ENCODE measurements around the gene CEL. TPM values are rescaled to one million over a fixed set of nuclear protein-coding genes. Genes with fewer than 3 reads are reported as not detected.

CEL gene
- total RNA-seq, 1 experiment from 2014 or later = 0.19 TPM

DNA sequence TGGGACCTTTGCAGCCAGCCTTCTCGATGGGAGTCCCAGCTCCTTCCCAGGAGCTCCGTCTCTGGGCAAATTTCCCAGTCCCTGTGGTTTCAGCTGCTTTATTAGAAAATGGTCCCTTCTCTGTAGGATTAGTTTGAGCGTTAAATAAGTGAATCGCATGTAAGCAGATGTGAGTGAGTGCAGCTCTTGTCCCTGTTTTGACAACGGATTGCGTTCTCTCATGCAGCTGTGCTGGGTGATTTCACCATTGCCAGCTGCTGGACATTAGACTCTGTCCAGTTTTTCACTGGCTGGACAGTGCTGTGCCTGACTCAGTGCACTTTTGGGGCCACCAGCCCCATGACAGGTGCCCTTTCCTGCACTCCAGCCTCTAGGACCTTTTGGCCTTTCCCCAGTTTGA lies 11.6 kb upstream of the CEL start:
- Histone ChIP-seq H3K4me1 (ENCODE audit: low read length) (no peaks in the 10 kb centered on the region), H3K79me2 (ENCODE audit: low read length) (no peaks in the 10 kb centered on the region; the same call in 1 of the 2 replicates), H3K27ac (ENCODE audit: low read length) (no peak overlapping the region), H3K4me3 (ENCODE audit: low read length) (no peak overlapping the region), H2AFZ (ENCODE audit: low read length) (no peak overlapping the region), H3K9ac (ENCODE audit: low read length) (no peak overlapping the region), H4K20me1 (ENCODE audit: insufficient read depth, low read depth, low read length) (0 out of 2 replicates have a peak, but pooled peaks cover 4% of the 10 kb centered on the region), H3K36me3 (ENCODE audit: insufficient read depth, low read length) (peaks cover 4% of the 10 kb centered on the region; the same call in 1 of the 2 replicates), H3K4me2 (ENCODE audit: low read depth, low read length, poor library complexity, severe bottlenecking) (no peak overlapping the region), H3K9me2 (replicated peaks; ENCODE audit: insufficient read depth, low read length) (no peaks in the 10 kb centered on the region), H3K27me3 (ENCODE audit: low read length) (no peaks in the 10 kb centered on the region), H3K9me3 (ENCODE audit: low read length) (no peaks in the 10 kb centered on the region)
- no peak for DNase-seq

DNA sequence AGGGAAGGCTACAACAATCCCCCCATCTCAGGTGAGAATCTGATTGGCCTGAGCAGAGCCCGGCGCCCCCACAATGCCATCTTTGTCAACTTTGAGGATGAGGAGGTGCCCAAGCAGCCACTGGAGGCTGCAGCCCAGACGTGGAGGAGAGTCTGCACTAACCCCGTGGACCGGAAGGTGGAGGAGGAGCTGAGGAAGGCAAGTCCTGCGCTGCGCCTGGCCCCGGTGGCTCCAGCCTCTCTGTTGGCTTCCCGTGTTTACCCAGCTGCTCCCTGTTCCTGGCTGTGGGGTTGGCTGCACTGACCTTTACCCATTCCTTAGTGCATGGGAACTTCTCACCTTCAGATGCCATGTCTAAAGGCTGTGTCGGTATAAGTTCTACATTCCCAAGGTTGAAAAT lies 11.0 kb upstream of the CEL start:
- Histone ChIP-seq H3K9me3 (ENCODE audit: low read length) (no peaks in the 10 kb centered on the region), H3K36me3 (ENCODE audit: insufficient read depth, low read length) (peaks cover 4% of the 10 kb centered on the region; the same call in 1 of the 2 replicates), H3K9ac (ENCODE audit: low read length) (no peak overlapping the region)

DNA sequence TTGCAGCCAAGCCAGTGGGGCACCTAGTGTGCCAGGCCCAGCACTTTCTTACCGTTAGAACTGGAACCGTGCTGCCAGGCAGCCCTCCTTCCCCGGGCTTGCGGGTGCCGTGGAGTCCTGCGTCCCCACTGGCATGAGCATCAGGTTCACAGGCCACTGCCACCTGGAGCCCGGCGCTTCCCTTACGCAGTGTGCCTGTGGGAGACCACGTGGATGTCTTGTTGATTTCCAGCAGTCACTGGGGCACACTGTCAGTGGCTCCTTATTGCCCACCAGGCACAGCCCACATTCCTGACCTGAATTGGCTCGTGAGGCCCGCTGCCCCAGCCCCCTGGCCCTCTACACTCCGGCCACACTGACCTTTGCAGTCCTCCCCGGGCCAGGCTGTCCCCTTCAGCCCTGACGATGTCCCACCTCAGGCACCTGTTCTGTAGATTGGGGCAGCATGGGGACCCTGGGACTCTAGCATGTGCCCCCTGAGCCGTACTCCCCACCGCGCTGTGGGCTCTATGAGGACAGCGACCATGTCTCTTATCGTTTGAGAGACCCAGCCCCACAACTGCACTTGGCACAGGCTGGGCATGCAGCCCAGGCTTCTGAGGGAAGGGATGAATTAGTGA lies 10.4 kb upstream of the CEL start:
- Histone ChIP-seq H3K27ac (ENCODE audit: low read length) (no peak overlapping the region), H3K4me3 (ENCODE audit: low read length) (no peak overlapping the region), H2AFZ (ENCODE audit: low read length) (no peak overlapping the region), H3K4me1 (ENCODE audit: low read length) (no peaks in the 10 kb centered on the region), H4K20me1 (ENCODE audit: insufficient read depth, low read depth, low read length) (0 out of 2 replicates have a peak, but pooled peaks cover 4% of the 10 kb centered on the region), H3K4me2 (ENCODE audit: low read depth, low read length, poor library complexity, severe bottlenecking) (no peak overlapping the region), H3K27me3 (ENCODE audit: low read length) (no peaks in the 10 kb centered on the region), H3K9ac (ENCODE audit: low read length) (no peak overlapping the region), H3K79me2 (ENCODE audit: low read length) (no peaks in the 10 kb centered on the region; the same call in 1 of the 2 replicates), H3K36me3 (ENCODE audit: insufficient read depth, low read length) (peaks cover 4% of the 10 kb centered on the region; the same call in 1 of the 2 replicates), H3K9me3 (ENCODE audit: low read length) (no peaks in the 10 kb centered on the region), H3K9me2 (replicated peaks; ENCODE audit: insufficient read depth, low read length) (no peaks in the 10 kb centered on the region)
- DNase-seq = no peak

More for the DNA sequence above, 11.0 kb upstream of the CEL start:
- no peak overlapping the region for H3K4me2 ChIP-seq (ENCODE audit: low read depth, low read length, poor library complexity, severe bottlenecking)
- H3K4me3 ChIP-seq (ENCODE audit: low read length) = no peak overlapping the region
- no peaks in the 10 kb centered on the region for H3K9me2 ChIP-seq (replicated peaks; ENCODE audit: insufficient read depth, low read length)
- H2AFZ ChIP-seq (ENCODE audit: low read length) = no peak overlapping the region
- no peak for DNase-seq
- H3K4me1 ChIP-seq (ENCODE audit: low read length) = no peaks in the 10 kb centered on the region
- no peaks in the 10 kb centered on the region for H3K27me3 ChIP-seq (ENCODE audit: low read length)
- H3K27ac ChIP-seq (ENCODE audit: low read length) = no peak overlapping the region
- H3K79me2 ChIP-seq (ENCODE audit: low read length) = no peaks in the 10 kb centered on the region; the same call in 1 of the 2 replicates
- H4K20me1 ChIP-seq (ENCODE audit: insufficient read depth, low read depth, low read length) = 0 out of 2 replicates have a peak, but pooled peaks cover 4% of the 10 kb centered on the region

DNA sequence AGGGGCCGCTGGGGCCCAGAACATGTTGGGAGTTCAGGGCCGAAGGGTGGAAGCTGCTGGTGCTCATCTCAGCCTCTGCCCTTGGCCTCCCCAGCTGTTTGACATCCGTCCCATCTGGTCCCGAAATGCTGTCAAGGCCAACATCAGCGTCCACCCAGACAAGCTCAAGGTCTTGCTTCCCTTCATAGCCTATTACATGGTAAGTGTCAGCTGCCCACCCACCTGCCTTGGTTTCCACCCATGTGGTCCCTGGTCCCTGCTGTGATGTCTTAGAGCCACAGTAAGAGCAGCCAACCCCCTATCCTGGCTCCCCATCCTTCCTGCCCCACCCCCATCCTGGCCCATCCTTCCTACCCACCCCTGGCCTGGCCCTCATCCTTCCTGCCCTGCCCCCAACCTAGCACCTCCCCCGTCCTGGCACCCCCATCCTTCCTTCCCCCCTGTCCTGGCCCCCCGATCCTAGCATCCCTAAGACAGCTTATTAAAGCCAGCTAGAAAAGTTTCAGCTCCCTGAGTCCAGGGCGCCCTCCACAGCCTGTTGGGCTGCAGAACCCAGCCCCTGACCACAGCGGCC lies 9.7 kb upstream of the CEL start:
- Histone ChIP-seq H3K4me2 (ENCODE audit: low read depth, low read length, poor library complexity, severe bottlenecking) (no peak overlapping the region), H3K4me1 (ENCODE audit: low read length) (no peaks in the 10 kb centered on the region), H4K20me1 (ENCODE audit: insufficient read depth, low read depth, low read length) (0 out of 2 replicates have a peak, but pooled peaks cover 4% of the 10 kb centered on the region), H3K27me3 (ENCODE audit: low read length) (no peaks in the 10 kb centered on the region), H3K27ac (ENCODE audit: low read length) (no peak overlapping the region), H3K4me3 (ENCODE audit: low read length) (no peak overlapping the region), H3K9me3 (ENCODE audit: low read length) (no peaks in the 10 kb centered on the region), H3K9me2 (replicated peaks; ENCODE audit: insufficient read depth, low read length) (no peaks in the 10 kb centered on the region), H2AFZ (ENCODE audit: low read length) (no peak overlapping the region), H3K79me2 (ENCODE audit: low read length) (no peaks in the 10 kb centered on the region; the same call in 1 of the 2 replicates), H3K36me3 (ENCODE audit: insufficient read depth, low read length) (peaks cover 4% of the 10 kb centered on the region; the same call in 1 of the 2 replicates), H3K9ac (ENCODE audit: low read length) (no peak overlapping the region)
- DNase-seq = no peak

DNA sequence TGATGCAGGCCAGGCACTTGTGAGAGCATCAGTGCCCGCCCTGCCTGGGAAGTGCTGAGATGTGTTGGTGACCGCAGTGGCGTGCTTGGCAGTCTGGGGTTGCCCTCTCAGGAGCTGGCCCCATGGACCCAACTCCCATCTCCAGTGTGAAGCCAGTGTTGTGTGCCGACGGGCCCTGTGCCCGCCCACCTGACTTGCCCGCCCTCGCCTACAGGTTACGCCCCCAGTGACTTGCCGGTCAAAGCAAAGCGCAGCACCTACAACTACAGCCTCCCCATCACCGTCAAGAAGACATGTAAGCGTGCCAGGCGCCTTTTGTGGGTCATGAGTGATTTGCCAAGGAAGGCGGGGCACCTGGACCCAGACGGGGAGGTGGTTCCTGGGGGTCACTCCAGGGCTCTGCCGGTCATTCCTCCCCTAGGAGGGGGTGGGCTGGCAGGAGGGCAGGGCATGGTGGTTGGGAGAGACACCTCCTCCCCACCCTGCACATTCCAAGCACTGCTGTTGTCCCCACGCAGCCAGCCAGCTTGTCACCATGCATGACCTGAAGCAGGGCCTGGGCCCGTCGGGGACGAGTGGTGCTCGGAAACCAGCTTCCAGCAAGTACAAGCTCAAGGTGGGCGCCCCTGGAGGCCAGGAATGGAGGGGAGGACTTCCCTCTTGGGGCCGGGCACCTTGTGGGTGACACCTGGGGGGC lies 7.4 kb upstream of the CEL start:
- Histone ChIP-seq H4K20me1 (ENCODE audit: insufficient read depth, low read depth, low read length) (no peaks in the 10 kb centered on the region), H3K9ac (ENCODE audit: low read length) (no peak overlapping the region), H3K4me2 (ENCODE audit: low read depth, low read length, poor library complexity, severe bottlenecking) (no peak overlapping the region), H3K36me3 (ENCODE audit: insufficient read depth, low read length) (peaks cover 4% of the 10 kb centered on the region; the same call in 1 of the 2 replicates), H3K9me2 (replicated peaks; ENCODE audit: insufficient read depth, low read length) (no peaks in the 10 kb centered on the region), H3K27ac (ENCODE audit: low read length) (no peak overlapping the region), H3K27me3 (ENCODE audit: low read length) (no peaks in the 10 kb centered on the region), H3K9me3 (ENCODE audit: low read length) (no peaks in the 10 kb centered on the region), H2AFZ (ENCODE audit: low read length) (no peak overlapping the region), H3K79me2 (ENCODE audit: low read length) (no peaks in the 10 kb centered on the region), H3K4me1 (ENCODE audit: low read length) (no peaks in the 10 kb centered on the region), H3K4me3 (ENCODE audit: low read length) (no peak overlapping the region)
- no peak for DNase-seq

DNA sequence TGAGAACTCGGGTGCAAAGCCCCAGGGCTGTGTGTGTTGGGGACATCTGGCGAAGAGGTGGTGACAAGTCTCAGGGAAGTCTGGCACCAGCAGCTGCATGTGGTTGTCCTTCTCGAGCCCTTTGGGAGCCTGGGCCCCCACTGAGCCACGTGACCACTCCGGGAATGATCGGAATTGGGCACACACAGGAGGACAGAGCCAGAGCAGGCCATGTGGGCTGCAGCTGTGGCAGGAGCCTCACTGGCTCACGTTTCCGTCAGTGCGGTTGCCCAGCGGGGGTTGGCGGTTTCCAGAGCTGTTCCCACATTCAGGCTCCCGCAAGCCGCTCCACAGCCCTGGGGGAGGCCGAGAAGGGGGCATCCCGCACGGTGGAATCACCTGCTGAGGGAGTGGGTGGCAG lies 6.8 kb upstream of the CEL start:
- H3K36me3 ChIP-seq (ENCODE audit: insufficient read depth, low read length) = peaks cover 3% of the 10 kb centered on the region; the same call in 1 of the 2 replicates

DNA sequence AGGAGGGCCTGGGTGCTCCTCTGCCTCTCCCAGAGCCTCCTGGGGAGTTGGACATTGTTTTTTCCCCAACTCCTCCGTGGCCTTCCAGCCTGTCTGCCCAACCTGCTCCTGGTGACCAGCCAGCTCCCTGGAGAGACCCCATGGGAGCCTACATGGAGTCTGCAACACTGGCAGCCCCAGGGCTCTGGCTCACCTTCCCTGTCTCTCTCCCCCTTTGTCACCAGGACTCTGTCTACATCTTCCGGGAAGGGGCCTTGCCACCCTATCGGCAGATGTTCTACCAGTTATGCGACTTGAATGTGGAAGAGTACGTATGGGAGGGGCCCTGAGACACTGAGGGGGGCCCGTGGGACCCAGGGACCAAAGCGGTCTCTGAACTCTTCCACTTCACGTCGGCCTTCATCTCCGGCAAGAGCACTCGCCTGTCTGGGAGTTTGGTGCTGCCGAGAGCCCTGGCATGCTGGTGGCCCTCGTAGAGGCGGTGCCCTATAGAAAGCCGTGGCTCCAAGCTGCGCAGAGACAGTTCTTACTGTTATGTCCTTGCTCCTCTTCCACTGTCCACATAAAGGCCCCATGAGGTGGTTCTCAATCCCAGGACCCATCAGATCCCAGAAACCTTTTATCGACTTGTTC lies 5.9 kb upstream of the CEL start:
- Histone ChIP-seq H3K9me3 (ENCODE audit: low read length) (no peaks in the 10 kb centered on the region), H3K4me2 (ENCODE audit: low read depth, low read length, poor library complexity, severe bottlenecking) (no peak overlapping the region), H3K4me1 (ENCODE audit: low read length) (peaks cover 3% of the 10 kb centered on the region; the same call in 1 of the 2 replicates), H4K20me1 (ENCODE audit: insufficient read depth, low read depth, low read length) (no peaks in the 10 kb centered on the region), H3K4me3 (ENCODE audit: low read length) (no peak overlapping the region), H3K79me2 (ENCODE audit: low read length) (no peaks in the 10 kb centered on the region), H2AFZ (ENCODE audit: low read length) (no peak overlapping the region), H3K9me2 (replicated peaks; ENCODE audit: insufficient read depth, low read length) (no peaks in the 10 kb centered on the region), H3K9ac (ENCODE audit: low read length) (no peak overlapping the region), H3K36me3 (ENCODE audit: insufficient read depth, low read length) (no peaks in the 10 kb centered on the region), H3K27me3 (ENCODE audit: low read length) (no peaks in the 10 kb centered on the region), H3K27ac (ENCODE audit: low read length) (no peak overlapping the region)
- no peak for DNase-seq

More for the DNA sequence above, 6.8 kb upstream of the CEL start:
- Histone ChIP-seq H3K9me2 (replicated peaks; ENCODE audit: insufficient read depth, low read length) (no peaks in the 10 kb centered on the region), H3K4me3 (ENCODE audit: low read length) (no peak overlapping the region), H3K9ac (ENCODE audit: low read length) (no peak overlapping the region), H4K20me1 (ENCODE audit: insufficient read depth, low read depth, low read length) (no peaks in the 10 kb centered on the region), H3K27me3 (ENCODE audit: low read length) (no peaks in the 10 kb centered on the region), H3K79me2 (ENCODE audit: low read length) (no peaks in the 10 kb centered on the region), H2AFZ (ENCODE audit: low read length) (no peak overlapping the region), H3K27ac (ENCODE audit: low read length) (no peak overlapping the region), H3K4me1 (ENCODE audit: low read length) (no peaks in the 10 kb centered on the region), H3K4me2 (ENCODE audit: low read depth, low read length, poor library complexity, severe bottlenecking) (no peak overlapping the region), H3K9me3 (ENCODE audit: low read length) (no peaks in the 10 kb centered on the region)
- no peak for DNase-seq

DNA sequence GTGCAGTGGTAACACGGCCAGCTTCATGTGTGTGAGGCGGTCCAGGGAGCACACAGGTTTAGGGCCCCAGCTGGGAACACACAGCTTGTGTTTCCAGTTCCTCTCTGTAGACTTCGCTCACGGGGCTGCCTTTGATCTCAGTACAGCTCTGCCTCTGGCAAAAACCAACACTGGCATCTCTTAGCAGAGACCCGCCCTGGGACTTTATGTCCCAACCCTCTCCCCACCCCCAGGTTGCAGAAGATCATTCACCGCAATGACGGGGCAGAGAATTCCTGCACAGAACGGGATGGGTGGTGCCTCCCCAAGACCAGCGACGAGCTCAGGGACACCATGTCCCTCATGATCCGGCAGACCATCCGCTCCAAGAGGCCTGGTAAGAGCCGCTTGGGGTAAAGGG lies 5.2 kb upstream of the CEL start:
- peaks cover 3% of the 10 kb centered on the region; the same call in 1 of the 2 replicates for H3K4me1 ChIP-seq (ENCODE audit: low read length)
- H3K27ac ChIP-seq (ENCODE audit: low read length) = no peak overlapping the region
- H3K9me3 ChIP-seq (ENCODE audit: low read length) = no peaks in the 10 kb centered on the region
- H3K4me3 ChIP-seq (ENCODE audit: low read length) = no peak overlapping the region
- no peak overlapping the region for H3K9ac ChIP-seq (ENCODE audit: low read length)
- DNase-seq = no peak
- H3K4me2 ChIP-seq (ENCODE audit: low read depth, low read length, poor library complexity, severe bottlenecking) = no peak overlapping the region
- H3K79me2 ChIP-seq (ENCODE audit: low read length) = no peaks in the 10 kb centered on the region
- H3K9me2 ChIP-seq (replicated peaks; ENCODE audit: insufficient read depth, low read length) = no peaks in the 10 kb centered on the region
- H2AFZ ChIP-seq (ENCODE audit: low read length) = no peak overlapping the region
- H3K27me3 ChIP-seq (ENCODE audit: low read length) = no peaks in the 10 kb centered on the region
- H3K36me3 ChIP-seq (ENCODE audit: insufficient read depth, low read length) = no peaks in the 10 kb centered on the region
- no peaks in the 10 kb centered on the region for H4K20me1 ChIP-seq (ENCODE audit: insufficient read depth, low read depth, low read length)
